HCT116 (cell line): Measurements from ENCODE around the gene IFIT1. TPM values are rescaled to one million over a fixed set of nuclear protein-coding genes. Genes with fewer than 3 reads are reported as not detected.

Experiments used
- ATAC-seq: fragments of 200-7000 bp; cut with Tn5 transposase; 2 replicates; pipeline ENCODE4 v1.9.1; 2020; ENCODE audit warnings: mild to moderate bottlenecking, moderate library complexity
- BruUV-seq: library from RNA; stranded (reverse); fragments of 400-500 nt; replicated peaks from 2 replicates; lab custom pipeline; 2021; lab: Mats Ljungman, UMichigan
- CTCF ChIA-PET: fragments of 300-600 bp; sonication (Branson Sonifier 250); formaldehyde crosslinking; loops from one replicate; lab custom pipeline; 2021; ENCODE audit warnings: antibody characterized with exemption; lab: Charles Lee
- POLR2A ChIA-PET: fragments of 300-600, 350-600 bp; sonication (Branson Sonifier 250); formaldehyde crosslinking; loops from one replicate; lab custom pipeline; 2021; ENCODE audit warnings: antibody characterized with exemption; lab: Charles Lee
- RAD21 ChIA-PET, 2 experiments: fragments of 300-600 bp; sonication (Branson Sonifier 250); formaldehyde crosslinking; loops; one replicate each; lab custom pipeline; 2023; ENCODE audit warnings: low total read pairs in 2 of 2; ENCODE audit not compliant: uncharacterized antibody in 2 of 2, unreplicated experiment in 2 of 2, low non-redundant PET in 1 of 2; lab: Charles Lee
- DNase-seq: peaks from one replicate; pipeline ENCODE4 v3.0.0-alpha.2; 2010; ENCODE audit warnings: low read depth, low spot score
- H2AFZ ChIP-seq: fragments of 200-600 bp; shearing (Covaris generic), sonication (generic); 2 replicates; pipeline ENCODE4 v1.6.1; 2017; ENCODE audit warnings: low read depth, mixed run types, mixed read lengths, antibody characterized with exemption, low read length; ENCODE audit not compliant: poor library complexity, severe bottlenecking
- H3K27ac ChIP-seq: 2 replicates; pipeline ENCODE4 v1.5.1; 2012; ENCODE audit warnings: low read depth, low read length
- H3K27me3 ChIP-seq: fragments of 200-600 bp; sonication (generic); 2 replicates; pipeline ENCODE4 v1.6.1; 2016; ENCODE audit warnings: mixed run types, low read length, mixed read lengths; ENCODE audit not compliant: insufficient read depth
- H3K36me3 ChIP-seq, 2 experiments: fragments of 200-500 bp in 1 of 2; fragments of 200-600 bp in 1 of 2; sonication (Bioruptor generic) in 1 of 2; sonication (generic) in 1 of 2; 2 replicates each; pipeline versions ENCODE4 v1.5.1 to v1.6.1; 2014 to 2016; ENCODE audit warnings: low read length in 2 of 2, inconsistent platforms in 1 of 2, mixed read lengths in 1 of 2, mixed run types in 1 of 2; ENCODE audit not compliant: insufficient read depth in 2 of 2, control insufficient read depth in 1 of 2
- H3K4me1 ChIP-seq, 2 experiments: fragments of 200-600 bp in 1 of 2; sonication (generic) in 1 of 2; 2 replicates each; pipeline versions ENCODE4 v1.5.1 to v1.6.1; 2012 to 2017; ENCODE audit warnings: low read length in 2 of 2, inconsistent platforms in 1 of 2, mild to moderate bottlenecking in 1 of 2, mixed read lengths in 1 of 2, mixed run types in 1 of 2, moderate library complexity in 1 of 2; ENCODE audit not compliant: insufficient read depth in 2 of 2, control insufficient read depth in 1 of 2
- H3K4me2 ChIP-seq: fragments of 200-600 bp; sonication (generic); 2 replicates; pipeline ENCODE4 v1.6.1; 2017; ENCODE audit warnings: mixed run types, low read length, mixed read lengths
- H3K4me3 ChIP-seq, 2 experiments: fragments of 200-600 bp in 1 of 2; sonication (generic) in 1 of 2; replicated peaks in 1 of 2; 2 replicates each; pipeline ENCODE4 v1.5.1; 2011 to 2016; ENCODE audit warnings: low read length in 2 of 2, control low read depth in 1 of 2, low read depth in 1 of 2, mild to moderate bottlenecking in 1 of 2, mixed read lengths in 1 of 2, mixed run types in 1 of 2
- H3K79me2 ChIP-seq: fragments of 200-600 bp; sonication (generic); 2 replicates; pipeline ENCODE4 v1.6.1; 2017; ENCODE audit warnings: mild to moderate bottlenecking, mixed run types, low read length, moderate library complexity, mixed read lengths; ENCODE audit not compliant: insufficient read depth
- H3K9ac ChIP-seq: fragments of 200-600 bp; sonication (generic); 2 replicates; pipeline ENCODE4 v1.6.1; 2016; ENCODE audit warnings: low read length, mixed read lengths
- H3K9me2 ChIP-seq: fragments of 200-600 bp; sonication (generic), shearing (Covaris generic); 2 replicates; pipeline ENCODE4 v1.6.1; 2017; ENCODE audit warnings: mixed run types, mild to moderate bottlenecking, moderate library complexity; ENCODE audit not compliant: insufficient read depth
- H3K9me3 ChIP-seq, 2 experiments: fragments of 200-500 bp in 1 of 2; fragments of 200-600 bp in 1 of 2; sonication (Bioruptor generic) in 1 of 2; sonication (generic) in 1 of 2; 2 replicates each; pipeline ENCODE4 v1.6.1; 2014 to 2017; ENCODE audit warnings: low read length in 2 of 2, mixed read lengths in 2 of 2, inconsistent platforms in 1 of 2, low read depth in 1 of 2, mild to moderate bottlenecking in 1 of 2, mixed run types in 1 of 2, moderate library complexity in 1 of 2; ENCODE audit not compliant: control insufficient read depth in 1 of 2, insufficient read depth in 1 of 2
- H4K20me1 ChIP-seq: fragments of 200-600 bp; sonication (generic), shearing (Covaris generic); 2 replicates; pipeline ENCODE4 v1.6.1; 2017; ENCODE audit warnings: mixed run types, mild to moderate bottlenecking, moderate library complexity; ENCODE audit not compliant: insufficient read depth
- CBX3 ChIP-seq: IDR thresholded peaks from 2 replicates; pipeline ENCODE4 v1.6.1; 2012; ENCODE audit warnings: low read depth
- CEBPB ChIP-seq: IDR thresholded peaks from 2 replicates; pipeline ENCODE4 v1.6.1; 2012; ENCODE audit warnings: low read depth
- EGR1 ChIP-seq: IDR thresholded peaks from 2 replicates; pipeline ENCODE4 v1.6.1; 2012; ENCODE audit warnings: low read depth
- ELF1 ChIP-seq: IDR thresholded peaks from 2 replicates; pipeline ENCODE4 v1.6.1; 2012; ENCODE audit warnings: low read depth, borderline replicate concordance
- EZH2 ChIP-seq: fragments of 200-600 bp; sonication (generic); IDR thresholded peaks from 2 replicates; pipeline ENCODE4 v1.6.1; 2017; ENCODE audit warnings: antibody characterized with exemption, mixed run types
- EZH2phosphoT487 ChIP-seq: fragments of 200-600 bp; IDR thresholded peaks from 2 replicates; pipeline ENCODE4 v1.6.1; 2018; ENCODE audit warnings: antibody characterized with exemption, borderline replicate concordance
- FOSL1 ChIP-seq: IDR thresholded peaks from 2 replicates; pipeline ENCODE4 v1.6.1; 2012; ENCODE audit warnings: low read depth
- JUND ChIP-seq: IDR thresholded peaks from 2 replicates; pipeline ENCODE4 v1.6.1; 2012
- POLR2AphosphoS5 ChIP-seq: IDR thresholded peaks from 2 replicates; pipeline ENCODE4 v1.6.1; 2011; ENCODE audit warnings: mild to moderate bottlenecking, low read depth, low read length, moderate library complexity
- RAD21 ChIP-seq: IDR thresholded peaks from 2 replicates; pipeline ENCODE4 v1.6.1; 2012; ENCODE audit warnings: low read depth, mild to moderate bottlenecking
- SP1 ChIP-seq: IDR thresholded peaks from 2 replicates; pipeline ENCODE4 v1.6.1; 2012; ENCODE audit warnings: low read depth
- SRF ChIP-seq: IDR thresholded peaks from 2 replicates; pipeline ENCODE4 v1.6.1; 2012; ENCODE audit warnings: low read depth
- TCF7L2 ChIP-seq: IDR thresholded peaks from 2 replicates; pipeline ENCODE4 v1.7.0; 2011; ENCODE audit warnings: borderline replicate concordance, inconsistent platforms; ENCODE audit not compliant: insufficient read depth, insufficient read length; ENCODE audit errors: extremely low read depth
- YY1 ChIP-seq: IDR thresholded peaks from 2 replicates; pipeline ENCODE4 v1.6.1; 2011; ENCODE audit warnings: low read length, low read depth, moderate library complexity, mild to moderate bottlenecking; ENCODE audit not compliant: insufficient replicate concordance; ENCODE audit errors: extremely low read depth
- ZBTB33 ChIP-seq: IDR thresholded peaks from 2 replicates; pipeline ENCODE4 v1.6.1; 2011; ENCODE audit warnings: mild to moderate bottlenecking, low read length, moderate library complexity; ENCODE audit not compliant: insufficient replicate concordance; ENCODE audit errors: extremely low read depth
- intact Hi-C: fragments of 100-400 bp; cut with micrococcal nuclease; formaldehyde crosslinking; loops from 2 replicates; pipeline ENCODE4 v1.10.0; 2022
- total RNA-seq: library from RNA; stranded (reverse); gene quantifications from one replicate; pipeline ENCODE4 v1.2.1, GENCODE V29; 2021; ENCODE audit not compliant: unreplicated experiment
- TF ChIP-seq, protein P1 (sequence below): IDR thresholded peaks from 2 replicates; pipeline ENCODE4 v1.6.1; 2012
- TF ChIP-seq, protein P2 (sequence below): IDR thresholded peaks from 2 replicates; pipeline ENCODE4 v1.6.1; 2012; ENCODE audit warnings: low read depth
- TF ChIP-seq, protein P3 (sequence below): IDR thresholded peaks from 2 replicates; pipeline ENCODE4 v1.6.1; 2012

The IFIT1 gene
- total RNA-seq, 1 experiment from 2014 or later: 3.6 TPM

DNA sequence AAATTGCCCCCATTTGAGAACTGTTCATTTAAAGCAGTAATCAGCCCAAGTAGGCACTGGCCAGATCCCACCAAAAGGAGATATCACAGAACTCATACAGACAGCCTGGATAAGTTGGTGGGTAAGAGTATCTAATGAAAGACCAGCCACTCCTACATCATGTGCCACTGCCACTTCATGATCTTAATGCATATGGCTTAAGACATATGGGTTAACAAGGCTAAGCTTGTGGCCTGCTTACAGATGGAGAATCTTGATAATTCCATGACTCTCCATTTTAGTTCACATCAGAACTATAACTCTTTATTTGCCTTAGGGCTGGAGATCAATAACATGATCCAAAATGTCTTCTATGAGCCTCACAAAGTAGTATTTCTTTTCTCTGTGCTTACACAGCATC, 21.3 kb upstream of the IFIT1 start:
- no peaks in the 10 kb centered on the region for H3K9me2 ChIP-seq
- H3K4me1 ChIP-seq: no peaks in the 10 kb centered on the region
- H3K36me3 ChIP-seq: no peaks in the 10 kb centered on the region
- TF ChIP-seq CBX3 (no peak), POLR2AphosphoS5 (no peak), TCF7L2 (no peak), ELF1 (no peak), JUND (no peak), EGR1 (no peak), FOSL1 (no peak), CEBPB (no peak), RAD21 (no peak), EZH2 (no peak), YY1 (no peak), EZH2phosphoT487 (no peak), ZBTB33 (no peak), SP1 (no peak), SRF (no peak)
- TF ChIP-seq, protein P1, sequence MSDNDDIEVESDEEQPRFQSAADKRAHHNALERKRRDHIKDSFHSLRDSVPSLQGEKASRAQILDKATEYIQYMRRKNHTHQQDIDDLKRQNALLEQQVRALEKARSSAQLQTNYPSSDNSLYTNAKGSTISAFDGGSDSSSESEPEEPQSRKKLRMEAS: no peak
- TF ChIP-seq, protein P2, sequence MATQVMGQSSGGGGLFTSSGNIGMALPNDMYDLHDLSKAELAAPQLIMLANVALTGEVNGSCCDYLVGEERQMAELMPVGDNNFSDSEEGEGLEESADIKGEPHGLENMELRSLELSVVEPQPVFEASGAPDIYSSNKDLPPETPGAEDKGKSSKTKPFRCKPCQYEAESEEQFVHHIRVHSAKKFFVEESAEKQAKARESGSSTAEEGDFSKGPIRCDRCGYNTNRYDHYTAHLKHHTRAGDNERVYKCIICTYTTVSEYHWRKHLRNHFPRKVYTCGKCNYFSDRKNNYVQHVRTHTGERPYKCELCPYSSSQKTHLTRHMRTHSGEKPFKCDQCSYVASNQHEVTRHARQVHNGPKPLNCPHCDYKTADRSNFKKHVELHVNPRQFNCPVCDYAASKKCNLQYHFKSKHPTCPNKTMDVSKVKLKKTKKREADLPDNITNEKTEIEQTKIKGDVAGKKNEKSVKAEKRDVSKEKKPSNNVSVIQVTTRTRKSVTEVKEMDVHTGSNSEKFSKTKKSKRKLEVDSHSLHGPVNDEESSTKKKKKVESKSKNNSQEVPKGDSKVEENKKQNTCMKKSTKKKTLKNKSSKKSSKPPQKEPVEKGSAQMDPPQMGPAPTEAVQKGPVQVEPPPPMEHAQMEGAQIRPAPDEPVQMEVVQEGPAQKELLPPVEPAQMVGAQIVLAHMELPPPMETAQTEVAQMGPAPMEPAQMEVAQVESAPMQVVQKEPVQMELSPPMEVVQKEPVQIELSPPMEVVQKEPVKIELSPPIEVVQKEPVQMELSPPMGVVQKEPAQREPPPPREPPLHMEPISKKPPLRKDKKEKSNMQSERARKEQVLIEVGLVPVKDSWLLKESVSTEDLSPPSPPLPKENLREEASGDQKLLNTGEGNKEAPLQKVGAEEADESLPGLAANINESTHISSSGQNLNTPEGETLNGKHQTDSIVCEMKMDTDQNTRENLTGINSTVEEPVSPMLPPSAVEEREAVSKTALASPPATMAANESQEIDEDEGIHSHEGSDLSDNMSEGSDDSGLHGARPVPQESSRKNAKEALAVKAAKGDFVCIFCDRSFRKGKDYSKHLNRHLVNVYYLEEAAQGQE: no peak
- TF ChIP-seq, protein P3, sequence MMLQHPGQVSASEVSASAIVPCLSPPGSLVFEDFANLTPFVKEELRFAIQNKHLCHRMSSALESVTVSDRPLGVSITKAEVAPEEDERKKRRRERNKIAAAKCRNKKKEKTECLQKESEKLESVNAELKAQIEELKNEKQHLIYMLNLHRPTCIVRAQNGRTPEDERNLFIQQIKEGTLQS: no peak
- TF ChIP-seq, all 23 proteins: peak for 0
- BruUV-seq: no TSS peak
- DNase-seq: no peak
- Histone ChIP-seq H3K9ac (no peak overlapping the region), H3K79me2 (no peaks in the 10 kb centered on the region), H3K9me3 (no peaks in the 10 kb centered on the region), H2AFZ (no peak overlapping the region), H3K27ac (no peak overlapping the region), H3K27me3 (no peaks in the 10 kb centered on the region), H3K4me2 (no peak overlapping the region), H3K4me3 (no peak overlapping the region), H4K20me1 (no peaks in the 10 kb centered on the region)
- intact Hi-C loops: no loop called here
- POLR2A ChIA-PET: no interaction called here
- RAD21 ChIA-PET: no interaction called here
- CTCF ChIA-PET: no interaction called here
- no peak for ATAC-seq
